Panc1 (cell line): ENCODE measurements around the gene MGAT5. TPM values are rescaled to one million over a fixed set of nuclear protein-coding genes. Genes with fewer than 3 reads are reported as not detected.

Source experiments
- ATAC-seq: fragments of 200-7000 bp; cut with Tn5 transposase; 2 replicates; pipeline ENCODE4 v1.9.1; 2020; ENCODE audit warnings: mild to moderate bottlenecking, moderate library complexity
- BruUV-seq: library from RNA; stranded (reverse); fragments of 400-500 nt; replicated peaks from 2 replicates; lab custom pipeline; 2021; lab: Mats Ljungman, UMichigan
- CTCF ChIA-PET: fragments of 300-600 bp; sonication (Branson Sonifier 250); formaldehyde crosslinking; loops from one replicate; lab custom pipeline; 2022; ENCODE audit warnings: antibody characterized with exemption; lab: Charles Lee
- POLR2A ChIA-PET: fragments of 300-600 bp; sonication (Branson Sonifier 250); formaldehyde crosslinking; loops from one replicate; lab custom pipeline; 2022; ENCODE audit warnings: antibody characterized with exemption; lab: Charles Lee
- DNase-seq: peaks from one replicate; pipeline ENCODE4 v3.0.0-alpha.2; 2010; ENCODE audit warnings: low read depth, low spot score
- H3K27ac ChIP-seq: 2 replicates; pipeline ENCODE4 v1.5.1; 2011; ENCODE audit warnings: mild to moderate bottlenecking, low read length, inconsistent platforms
- H3K27me3 ChIP-seq: fragments of 200-500 bp; sonication (Bioruptor generic); 2 replicates; pipeline ENCODE4 v1.6.0; 2014; ENCODE audit warnings: low read length, inconsistent platforms; ENCODE audit not compliant: control insufficient read depth, insufficient read depth
- H3K36me3 ChIP-seq: fragments of 200-500 bp; sonication (Bioruptor generic); 2 replicates; pipeline ENCODE4 v1.5.1; 2014; ENCODE audit warnings: inconsistent platforms, mild to moderate bottlenecking, low read length, moderate library complexity; ENCODE audit not compliant: control insufficient read depth, insufficient read depth
- H3K4me1 ChIP-seq: 2 replicates; pipeline ENCODE4 v1.5.1; 2011; ENCODE audit warnings: inconsistent platforms, mild to moderate bottlenecking, low read length, moderate library complexity; ENCODE audit not compliant: control insufficient read depth, insufficient read depth
- H3K4me3 ChIP-seq, 2 experiments: 2 replicates each; pipeline ENCODE4 v1.5.1; 2011 to 2012; ENCODE audit warnings: low read depth in 2 of 2, low read length in 2 of 2, mild to moderate bottlenecking in 2 of 2, inconsistent platforms in 1 of 2, moderate library complexity in 1 of 2
- H3K9me3 ChIP-seq: fragments of 200-500 bp; sonication (Bioruptor generic); 2 replicates; pipeline ENCODE4 v1.5.1; 2014; ENCODE audit warnings: low read depth, mild to moderate bottlenecking, inconsistent platforms, low read length, moderate library complexity; ENCODE audit not compliant: control insufficient read depth, insufficient read depth
- CTCF ChIP-seq: fragments of 450-650 bp; IDR thresholded peaks from 2 replicates; pipeline ENCODE4 v1.5.1; 2017; ENCODE audit warnings: mild to moderate bottlenecking
- POLR2AphosphoS5 ChIP-seq: IDR thresholded peaks from 2 replicates; pipeline ENCODE4 v1.6.1; 2012; ENCODE audit warnings: mild to moderate bottlenecking, low read depth, low read length, moderate library complexity
- REST ChIP-seq, 2 experiments: IDR thresholded peaks; 2 replicates each; pipeline ENCODE4 v1.6.1; 2011 to 2012; ENCODE audit warnings: low read depth in 2 of 2, control low read depth in 1 of 2, low read length in 1 of 2, mild to moderate bottlenecking in 1 of 2, moderate library complexity in 1 of 2; ENCODE audit not compliant: insufficient read depth in 1 of 2
- SIN3A ChIP-seq: IDR thresholded peaks from 2 replicates; pipeline ENCODE4 v1.6.1; 2012; ENCODE audit warnings: low read depth, mild to moderate bottlenecking, low read length, moderate library complexity, borderline replicate concordance; ENCODE audit not compliant: insufficient read depth
- TCF7L2 ChIP-seq: IDR thresholded peaks from 2 replicates; pipeline ENCODE4 v1.6.1; 2011; ENCODE audit warnings: mild to moderate bottlenecking, low read depth, low read length, inconsistent platforms
- in situ Hi-C: cut with HindIII; loops from 2 replicates; pipeline ENCODE4 v1.10.0; 2016; ENCODE audit warnings: low sequenced_read_pairs, low pct_unique_long_range_greater_than_20kb
- intact Hi-C: fragments of 100-400 bp; cut with micrococcal nuclease; formaldehyde crosslinking; loops from one replicate; pipeline ENCODE4 v1.10.0; 2022; ENCODE audit not compliant: unreplicated experiment
- total RNA-seq: library from RNA; stranded (reverse); gene quantifications from one replicate; pipeline ENCODE4 v1.2.1, GENCODE V29; 2021; ENCODE audit not compliant: unreplicated experiment

MGAT5 gene
- total RNA-seq, 1 experiment from 2014 or later, result 22.1 TPM

- no peak overlapping the region for H3K27ac ChIP-seq
- CTCF ChIA-PET, result interaction anchor here (0.7 kb wide), 1 partner anchor 443 kb away, joined by 5 read pairs; no protein-coding TSS in a partner anchor
- ATAC-seq, result no peak
- no peak overlapping the region for H3K4me3 ChIP-seq
- H3K4me1 ChIP-seq, result no peaks in the 10 kb centered on the region
- POLR2A ChIA-PET, result no interaction called here
- intact Hi-C loops (no loop called here), in situ Hi-C loops (no loop called here)
- no peak for DNase-seq
- no peaks in the 10 kb centered on the region for H3K27me3 ChIP-seq
- H3K9me3 ChIP-seq, result no peaks in the 10 kb centered on the region
- H3K36me3 ChIP-seq, result no peaks in the 10 kb centered on the region
- BruUV-seq, result no TSS peak
- no peak for TF ChIP-seq TCF7L2
- no peak for TF ChIP-seq REST (IDR thresholded peaks at IDR 0.05; ENCODE audit: insufficient read depth in 1 of 2, low read depth in 2 of 2, low read length in 1 of 2)
- TF ChIP-seq CTCF, result no peak
- no peak for TF ChIP-seq POLR2AphosphoS5
- TF ChIP-seq SIN3A, result no peak
These were observed 6.8 kb downstream of the MGAT5 start for GRCh38 chr2:134260713-134261112.

GRCh38 chr2:134261398-134262131 is 7.7 kb downstream of the MGAT5 start:
- BruUV-seq, result no TSS peak
- DNase-seq (no peak), ATAC-seq (no peak)
- ChIA-PET POLR2A (no interaction called here), CTCF (no interaction called here)
- Histone ChIP-seq H3K4me3 (no peak overlapping the region), H3K4me1 (no peaks in the 10 kb centered on the region), H3K27ac (no peak overlapping the region), H3K36me3 (no peaks in the 10 kb centered on the region), H3K9me3 (no peaks in the 10 kb centered on the region), H3K27me3 (no peaks in the 10 kb centered on the region)
- intact Hi-C loops, result no loop called here
- TF ChIP-seq CTCF (no peak), TCF7L2 (no peak), REST (IDR thresholded peaks at IDR 0.05; ENCODE audit: insufficient read depth in 1 of 2, low read depth in 2 of 2, low read length in 1 of 2) (no peak), SIN3A (no peak), POLR2AphosphoS5 (no peak)
- in situ Hi-C loops, result no loop called here
